Forelimb muscle (tissue), 1 donor: ENCODE results near the gene PYGO2. TPM values are rescaled to one million over a fixed set of nuclear protein-coding genes. Genes with fewer than 3 reads are reported as not detected.

ENCODE experiments used
- DNase-seq: peaks from one replicate; pipeline ENCODE4 v3.0.0-alpha.2; 2013; ENCODE audit warnings: low read depth
- polyA plus RNA-seq: library from polyadenylated mRNA; unstranded; fragments of 120-200 nt; gene quantifications from one replicate; pipeline ENCODE4 v1.2.1, GENCODE V29; 2013; ENCODE audit not compliant: insufficient read length

PYGO2 gene
- polyA plus RNA-seq, 1 donor, result 28.3 TPM

DNA sequence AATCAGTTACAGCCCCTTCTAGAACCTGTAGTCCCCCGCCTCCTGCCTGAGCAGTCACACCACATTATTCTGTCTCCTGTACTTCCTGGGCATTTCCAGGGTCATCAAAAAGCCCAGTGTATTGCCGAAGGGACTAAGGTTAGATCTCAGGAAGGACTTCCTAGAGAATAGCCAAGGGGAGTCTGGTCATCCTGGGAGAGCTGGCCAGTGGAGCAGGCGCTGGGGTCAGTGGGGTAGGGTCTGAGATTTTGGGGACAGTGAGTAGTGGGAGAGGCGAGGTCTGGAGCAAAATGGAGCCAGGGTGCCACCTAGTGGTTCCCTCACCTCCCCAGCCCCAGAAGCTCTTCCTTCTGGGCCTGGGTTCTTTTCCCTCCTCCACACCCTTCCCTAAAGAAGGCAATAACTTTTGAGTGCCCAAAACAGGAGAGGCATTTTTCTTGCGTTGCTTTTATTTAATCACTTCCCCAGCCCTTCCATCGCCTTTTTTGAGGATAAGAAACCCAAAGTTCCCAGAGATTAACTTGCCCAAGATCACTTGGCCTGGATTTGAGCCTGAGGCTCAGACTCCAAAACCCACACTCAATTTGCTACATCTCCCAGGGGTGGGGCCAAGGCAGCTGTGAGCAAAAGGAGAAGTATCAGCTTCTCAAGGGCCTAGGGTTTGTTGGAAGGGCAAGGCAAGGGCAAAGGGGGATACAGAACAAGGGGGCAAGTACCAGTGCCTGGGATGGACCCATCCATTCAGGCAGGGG lies 17.8 kb downstream of the PYGO2 start:
- DNase-seq, result no peak

DNA sequence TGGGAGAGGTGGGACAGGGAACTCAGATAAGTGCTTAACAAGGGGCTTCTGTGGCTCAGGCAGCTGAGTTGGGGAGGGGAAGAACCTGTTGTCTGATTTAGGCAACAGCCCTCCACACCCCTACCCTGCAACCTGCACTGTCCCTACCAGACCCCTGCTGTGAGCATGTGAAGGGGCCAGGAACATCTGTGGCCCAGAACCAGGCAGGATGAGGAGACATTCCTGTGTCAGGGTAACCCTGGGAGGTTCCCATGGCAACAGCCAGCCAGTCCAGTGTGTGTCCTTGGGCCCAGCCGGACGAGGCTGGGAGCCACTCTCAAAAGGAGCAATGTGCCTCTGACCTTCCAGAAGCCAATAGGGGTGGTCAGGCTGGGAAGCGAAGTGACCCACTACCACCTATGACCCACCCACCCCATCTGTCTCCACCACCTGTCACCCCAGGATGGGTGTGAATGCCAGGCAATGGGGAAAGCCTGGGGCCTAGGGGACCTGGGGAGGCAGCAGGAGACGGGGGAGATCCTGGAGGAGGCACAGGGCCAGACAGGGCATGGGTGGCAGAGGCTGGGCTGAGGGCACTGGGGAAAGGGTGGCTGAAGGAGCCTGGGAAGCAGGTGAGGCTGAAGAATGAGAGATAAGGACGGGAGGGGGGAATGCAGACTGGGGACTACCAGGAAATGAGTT lies 20.1 kb downstream of the PYGO2 start:
- no peak for DNase-seq

DNA sequence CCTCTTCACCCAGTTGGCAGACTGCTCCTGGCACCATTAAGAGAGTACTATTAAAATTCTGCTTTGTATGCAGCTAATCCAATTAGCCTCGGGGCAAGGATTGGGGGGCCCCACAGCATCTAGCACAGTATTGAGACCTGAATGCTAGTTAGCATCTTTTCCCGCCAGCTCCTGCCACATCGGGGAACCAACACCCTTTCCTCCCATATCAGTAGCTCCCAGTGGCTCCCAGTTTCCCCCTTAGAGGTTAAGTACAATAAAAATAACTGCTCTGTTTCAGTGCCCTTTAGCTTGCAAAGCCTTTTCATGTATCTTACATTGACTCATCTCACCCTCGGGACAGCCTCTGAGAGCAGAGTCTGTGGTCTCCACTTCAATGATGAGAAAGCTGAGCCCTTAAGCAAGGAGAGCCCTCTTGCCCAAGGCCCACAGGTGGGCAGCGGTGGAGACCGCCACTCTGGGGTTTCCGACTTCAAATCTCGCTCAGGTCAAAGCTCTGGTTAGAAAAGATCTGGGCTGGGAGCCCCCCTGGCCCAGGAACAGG lies 20.9 kb downstream of the PYGO2 start:
- DNase-seq, result no peak

- no peak for DNase-seq
These were observed 21.4 kb downstream of the PYGO2 start for GRCh38 chr1:154940213-154940560.

- no peak for DNase-seq
These were observed 22.8 kb downstream of the PYGO2 start for GRCh38 chr1:154938604-154939399.

DNA sequence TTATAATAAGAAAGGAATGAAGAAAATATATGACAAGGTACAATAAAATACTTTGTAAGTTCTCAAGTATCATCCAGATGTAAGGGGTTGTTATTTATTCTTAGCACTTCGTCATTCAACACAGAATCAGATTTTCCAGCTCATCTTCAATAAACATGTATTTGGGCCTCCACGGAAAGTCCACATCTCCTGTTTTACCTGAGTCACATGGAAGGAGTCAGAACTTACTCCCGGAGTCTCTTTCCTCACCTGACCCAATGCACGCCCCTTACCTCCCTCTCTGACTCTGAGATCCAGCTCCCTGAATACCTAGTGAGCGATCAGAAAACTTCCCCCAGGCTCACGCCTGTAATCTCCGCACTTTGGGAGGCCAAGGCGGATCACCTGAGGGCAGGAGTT lies 23.6 kb downstream of the PYGO2 start:
- no peak for DNase-seq

DNA sequence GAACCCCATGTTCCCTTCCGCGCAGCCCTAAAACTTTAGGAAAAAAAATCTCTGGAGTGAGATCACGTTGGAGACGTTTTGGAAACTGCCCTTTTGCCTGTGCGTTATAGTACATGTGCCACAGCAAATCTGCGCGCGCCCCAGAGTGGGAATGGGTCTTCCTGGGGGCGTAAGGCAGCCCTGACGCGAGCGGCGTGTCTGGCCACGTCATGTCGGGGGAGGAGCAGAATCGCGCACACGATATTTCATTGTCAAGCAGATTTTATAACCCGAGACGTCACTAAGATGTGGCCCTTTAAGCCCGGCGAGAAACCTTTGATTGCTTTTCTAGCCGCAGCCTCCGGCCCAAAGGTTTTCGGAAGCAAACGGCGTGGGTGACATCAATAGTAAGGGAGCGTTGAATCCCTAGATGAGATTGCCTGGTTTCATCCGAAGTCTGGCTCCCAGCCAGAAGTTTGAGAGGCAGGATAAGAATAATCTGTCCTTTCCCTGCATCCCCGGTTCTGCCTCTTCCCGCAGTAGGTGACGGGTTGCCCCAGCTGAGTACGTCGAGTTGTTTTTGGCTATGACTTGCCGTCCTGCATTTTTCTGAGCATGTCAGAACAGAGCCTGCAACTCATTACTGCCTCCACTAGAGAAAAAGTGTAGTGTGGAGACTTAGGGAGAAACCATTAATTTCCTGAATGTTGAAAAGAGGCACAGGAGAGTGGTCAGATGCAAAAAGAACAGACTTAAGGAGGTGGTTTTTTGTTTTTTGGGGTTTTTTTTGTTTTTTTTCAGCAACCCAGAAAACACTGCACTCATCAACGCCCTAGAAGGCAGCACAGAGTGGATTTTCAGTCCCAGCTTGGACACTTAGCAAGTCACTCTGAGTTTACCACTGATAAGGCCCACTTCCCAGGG lies 24.2 kb downstream of the PYGO2 start:
- peak; percentile 85 for DNase-seq

DNA sequence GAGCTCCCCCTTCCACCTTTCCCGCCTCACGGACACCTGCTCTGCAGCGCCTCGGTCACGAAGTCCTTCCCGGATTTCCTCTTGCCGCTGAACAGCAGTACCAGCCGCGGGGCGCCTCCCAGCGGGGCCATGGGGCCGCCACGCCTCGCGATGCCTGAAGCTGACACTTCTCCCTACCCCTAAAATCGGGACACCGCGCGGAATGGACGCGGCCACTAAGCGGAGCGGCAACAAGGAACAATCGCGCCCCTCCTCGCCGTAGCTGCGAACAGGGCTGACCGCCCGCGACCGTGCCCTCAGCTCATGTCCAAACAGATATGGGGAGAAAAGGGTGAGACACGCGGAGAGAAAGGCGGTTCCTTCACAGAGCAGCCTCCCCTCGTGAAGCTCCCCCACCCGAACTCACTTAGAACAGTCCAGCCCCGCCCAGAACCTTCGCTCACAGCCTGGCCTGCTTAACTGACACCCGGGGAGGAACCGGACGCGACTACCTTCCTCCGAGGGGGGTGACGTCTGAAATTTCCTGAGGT lies 25.0 kb downstream of the PYGO2 start, which contains the start of gene PMVK:
PMVK (minus strand) TSS at position 165 of the 530 bp plus-strand sequence; CDS start at position 131, 34 bp downstream.
- peak; percentile 86 for DNase-seq

GRCh38 chr1:154935749-154936554 lies 25.6 kb downstream of the PYGO2 start:
- DNase-seq, result no peak

DNA sequence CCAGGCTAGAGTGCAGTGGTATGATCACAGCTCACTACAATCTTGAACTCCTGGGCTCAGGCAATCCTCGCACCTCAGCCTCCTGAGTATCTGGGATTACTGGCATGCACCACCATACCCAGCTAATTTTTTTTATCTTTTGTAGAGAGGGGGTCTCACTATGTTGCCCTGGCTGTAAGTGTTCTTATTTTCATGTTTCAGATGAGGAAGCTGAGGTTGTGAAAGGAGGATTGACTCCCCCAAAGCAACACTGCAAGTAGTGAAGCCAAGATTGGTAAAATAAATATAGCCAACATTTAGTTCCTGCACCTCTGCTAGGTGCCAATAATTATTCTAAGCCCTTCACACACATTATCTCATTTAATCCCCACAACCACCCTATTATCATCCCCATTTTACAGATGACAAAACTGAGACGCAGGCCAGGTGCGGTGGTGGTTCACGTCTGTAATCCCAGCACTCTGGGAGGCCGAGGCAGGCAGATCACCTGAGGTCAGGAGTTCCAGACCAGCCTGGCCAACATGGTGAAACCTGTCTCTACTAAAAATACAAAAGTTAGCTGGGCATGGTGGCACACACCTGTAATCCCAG lies 27.1 kb downstream of the PYGO2 start:
- DNase-seq, result no peak

DNA sequence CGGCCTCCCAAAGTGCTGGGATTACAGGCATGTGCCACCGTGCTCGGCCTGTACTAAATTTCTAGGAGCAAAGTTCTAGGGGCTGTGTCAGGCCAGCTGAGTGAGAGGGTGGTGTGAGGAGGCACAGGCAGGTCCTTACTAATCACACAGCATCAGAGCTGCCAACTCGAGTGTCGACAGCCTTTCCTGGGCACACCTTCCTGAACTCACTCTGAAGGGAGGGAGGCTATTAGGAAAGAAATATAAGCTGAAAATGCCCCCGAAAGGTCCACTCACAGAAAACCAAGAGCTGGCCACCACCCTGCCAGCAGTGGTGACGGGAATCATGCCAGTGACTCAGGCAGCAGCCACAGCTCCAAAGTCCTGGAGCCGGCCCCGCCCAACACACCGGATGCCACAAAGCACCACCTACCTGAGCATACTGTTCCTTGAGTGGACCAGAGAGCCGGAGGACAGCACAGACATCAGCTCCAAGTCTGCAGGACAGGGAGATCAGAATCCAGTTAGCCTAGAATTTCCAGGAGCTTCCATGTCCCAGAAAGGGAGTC lies 29.6 kb downstream of the PYGO2 start:
- no peak for DNase-seq

- no peak for DNase-seq
These were observed 35.4 kb downstream of the PYGO2 start for GRCh38 chr1:154926201-154926600.

GRCh38 chr1:154925335-154926170 lies 36.0 kb downstream of the PYGO2 start:
- no peak for DNase-seq

DNA sequence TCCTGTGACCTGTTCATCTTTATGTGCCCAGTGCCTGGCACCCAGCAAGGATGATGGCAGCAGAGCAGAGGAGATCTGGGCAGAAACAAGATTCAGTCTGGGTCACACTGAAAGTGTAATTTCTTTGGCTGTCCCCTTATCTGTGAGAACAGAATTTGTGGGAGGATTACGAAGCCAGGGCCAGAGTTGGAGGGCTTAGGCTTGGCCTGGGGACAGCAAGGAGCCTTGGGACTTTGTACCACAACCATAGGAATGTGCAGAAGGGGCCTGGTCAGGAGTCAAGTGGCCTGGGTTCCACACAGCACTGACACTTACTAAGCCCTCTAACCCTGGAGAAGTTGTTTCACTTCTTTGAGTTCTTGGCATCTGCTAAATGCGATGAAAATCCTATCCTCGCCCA lies 37.9 kb downstream of the PYGO2 start:
- no peak for DNase-seq

DNA sequence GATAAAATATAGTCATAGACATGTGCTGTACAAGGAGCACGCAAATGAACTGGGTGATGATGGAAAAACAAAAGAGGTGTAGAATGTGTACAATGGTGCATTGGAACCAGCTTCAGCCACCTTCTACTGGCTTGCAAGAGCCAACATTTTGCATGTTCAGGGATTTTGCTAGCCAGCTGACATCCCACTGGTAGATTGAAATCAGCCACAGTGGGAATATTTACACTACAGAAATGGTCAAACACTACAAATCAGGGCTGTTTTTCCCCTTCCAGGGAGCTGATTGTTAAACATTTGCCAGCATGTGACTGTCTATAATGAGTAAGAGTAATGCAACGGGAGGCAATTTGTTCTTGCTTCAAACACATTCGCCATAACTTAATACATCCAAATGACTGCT lies 48.3 kb downstream of the PYGO2 start:
- DNase-seq, result no peak

DNA sequence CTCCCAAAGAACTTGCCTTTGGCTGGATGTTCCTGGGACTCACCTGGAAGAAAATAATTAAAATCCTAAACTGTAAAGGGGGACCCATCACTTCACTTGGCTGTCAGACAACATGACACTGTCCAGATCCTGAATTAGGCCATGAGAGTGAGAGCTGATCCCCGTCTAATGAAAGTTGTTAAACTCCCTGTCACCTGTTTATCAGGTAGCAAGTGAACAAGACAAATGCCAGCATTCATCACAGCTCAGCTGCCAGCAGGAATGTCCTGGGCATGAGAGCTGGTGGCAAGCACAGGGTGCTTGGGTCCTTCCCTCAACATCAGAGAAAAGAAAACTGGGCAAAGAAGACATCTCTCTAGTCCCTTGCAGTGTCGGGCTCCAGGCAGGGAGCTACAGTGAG lies 48.8 kb downstream of the PYGO2 start:
- no peak for DNase-seq

- DNase-seq, result no peak
These were observed 49.7 kb downstream of the PYGO2 start for GRCh38 chr1:154911691-154912550.
